ENCODE results near the gene CST4. TPM values are rescaled to one million over a fixed set of nuclear protein-coding genes. Genes with fewer than 3 reads are reported as not detected.
"Not testable (repeated sequence)": the region's sequence is repeated elsewhere in the genome, so short reads cannot be mapped to it uniquely, and the experiment has no call there.

CST4 gene
- total RNA-seq (0.23 and 0.52 TPM in 2 replicates), polyA plus RNA-seq (not detected in 2 replicates)

- not testable (repeated sequence) for H3K4me1 ChIP-seq (ENCODE audit: insufficient read depth); H3K9me3 ChIP-seq (ENCODE audit: low read depth); H3K4me2 ChIP-seq; H3K36me3 ChIP-seq (replicated peaks; ENCODE audit: insufficient read depth, low read depth); DNase-seq (ENCODE audit: low spot score); H4K20me1 ChIP-seq (ENCODE audit: insufficient read depth, poor library complexity, severe bottlenecking); H2AFZ ChIP-seq; H3K27ac ChIP-seq; H3K27me3 ChIP-seq; H3K9me2 ChIP-seq (replicated peaks; ENCODE audit: insufficient read depth); H3K4me3 ChIP-seq; H3K79me2 ChIP-seq
- WGBS (ENCODE audit: low lambda C conversion rate, missing lambda C conversion rate), result 87% methylated on average over 11 of the region's 12 CpGs
Measured at GRCh38 chr20:23688684-23689398, at the start of gene CST4. TSS of gene CST4 (minus strand) at chr20:23689038. CDS start at chr20:23688969, 69 bp downstream.

- H3K9me3 ChIP-seq (ENCODE audit: low read depth); H3K4me1 ChIP-seq (ENCODE audit: insufficient read depth); H3K4me2 ChIP-seq; H3K4me3 ChIP-seq; H3K79me2 ChIP-seq; H3K27me3 ChIP-seq; DNase-seq (ENCODE audit: low spot score); H4K20me1 ChIP-seq (ENCODE audit: insufficient read depth, poor library complexity, severe bottlenecking); H3K9me2 ChIP-seq (replicated peaks; ENCODE audit: insufficient read depth); H3K36me3 ChIP-seq (replicated peaks; ENCODE audit: insufficient read depth, low read depth); H3K27ac ChIP-seq; H2AFZ ChIP-seq: not testable (repeated sequence)
- 78% methylated on average over 3 of the region's 3 CpGs for WGBS (ENCODE audit: low lambda C conversion rate, missing lambda C conversion rate)
Measured at GRCh38 chr20:23735391-23735790, 46.6 kb upstream of the CST4 start.

GRCh38 chr20:23734949-23735348 lies 46.1 kb upstream of the CST4 start:
- not testable (repeated sequence) for H3K9me3 ChIP-seq (ENCODE audit: low read depth)

GRCh38 chr20:23734440-23734839 lies 45.6 kb upstream of the CST4 start:
- H3K4me1 ChIP-seq (ENCODE audit: insufficient read depth); H3K4me2 ChIP-seq; DNase-seq (ENCODE audit: low spot score); H4K20me1 ChIP-seq (ENCODE audit: insufficient read depth, poor library complexity, severe bottlenecking); H3K27me3 ChIP-seq; H3K27ac ChIP-seq; H3K79me2 ChIP-seq; H3K4me3 ChIP-seq; H2AFZ ChIP-seq; H3K9me3 ChIP-seq (ENCODE audit: low read depth); H3K36me3 ChIP-seq (replicated peaks; ENCODE audit: insufficient read depth, low read depth); H3K9me2 ChIP-seq (replicated peaks; ENCODE audit: insufficient read depth): not testable (repeated sequence)
- 89% methylated on average over 1 of the region's 1 CpG for WGBS (ENCODE audit: low lambda C conversion rate, missing lambda C conversion rate)

More at GRCh38 chr20:23734949-23735348, 46.1 kb upstream of the CST4 start:
- not testable (repeated sequence) for H2AFZ ChIP-seq; H3K4me3 ChIP-seq; H3K27ac ChIP-seq; H3K27me3 ChIP-seq; H4K20me1 ChIP-seq (ENCODE audit: insufficient read depth, poor library complexity, severe bottlenecking); H3K9me2 ChIP-seq (replicated peaks; ENCODE audit: insufficient read depth); H3K4me2 ChIP-seq; H3K79me2 ChIP-seq; DNase-seq (ENCODE audit: low spot score); H3K36me3 ChIP-seq (replicated peaks; ENCODE audit: insufficient read depth, low read depth); H3K4me1 ChIP-seq (ENCODE audit: insufficient read depth)
- WGBS (ENCODE audit: low lambda C conversion rate, missing lambda C conversion rate), result 85% methylated on average over 2 of the region's 2 CpGs

GRCh38 chr20:23727016-23727415 lies 38.2 kb upstream of the CST4 start:
- H3K27me3 ChIP-seq, result no peaks in the 10 kb centered on the region
- WGBS (ENCODE audit: low lambda C conversion rate, missing lambda C conversion rate), result 96% methylated on average over 3 of the region's 3 CpGs
- H3K4me1 ChIP-seq (ENCODE audit: insufficient read depth), result no peaks in the 10 kb centered on the region

More at GRCh38 chr20:23727016-23727415, 38.2 kb upstream of the CST4 start:
- Histone ChIP-seq H3K36me3 (replicated peaks; ENCODE audit: insufficient read depth, low read depth) (no peaks in the 10 kb centered on the region), H4K20me1 (ENCODE audit: insufficient read depth, poor library complexity, severe bottlenecking) (no peaks in the 10 kb centered on the region), H3K27ac (no peak overlapping the region), H2AFZ (no peak overlapping the region), H3K4me2 (no peak overlapping the region), H3K79me2 (no peaks in the 10 kb centered on the region), H3K9me2 (replicated peaks; ENCODE audit: insufficient read depth) (no peaks in the 10 kb centered on the region), H3K9me3 (ENCODE audit: low read depth) (no peaks in the 10 kb centered on the region), H3K4me3 (no peak overlapping the region)
- no peak for TF ChIP-seq EZH2 (IDR thresholded peaks at IDR 0.05; ENCODE audit: borderline replicate concordance)
- TF ChIP-seq CTCF (IDR thresholded peaks at IDR 0.05; ENCODE audit: poor library complexity), result no peak
- no peak for TF ChIP-seq EZH2phosphoT487 (IDR thresholded peaks at IDR 0.05; ENCODE audit: low read depth, severe bottlenecking, unreplicated experiment)
- no peak for DNase-seq (ENCODE audit: low spot score)

Data from hepatocyte (in vitro differentiated cells).